Ovary (tissue), 3 donors: Measurements from ENCODE around the gene SKIL.

ENCODE experiments used
- CTCF ChIP-seq, 3 donors: fragments of 450-650 bp in 2 of 3; fragments of 200-600 bp in 1 of 3; IDR thresholded peaks; one replicate each; pipeline versions ENCODE4 v1.5.1 to v1.8.0; 2016 to 2022; ENCODE audit warnings: antibody characterized with exemption in 3 of 3, mild to moderate bottlenecking in 1 of 3
- EP300 ChIP-seq: sonication (generic); formaldehyde crosslinking; IDR thresholded peaks from one replicate; pipeline ENCODE4 v1.6.1; 2017; ENCODE audit warnings: antibody characterized with exemption
- POLR2A ChIP-seq: fragments of 450-650 bp; IDR thresholded peaks from one replicate; pipeline ENCODE4 v1.6.1; 2017; ENCODE audit warnings: antibody characterized with exemption, mild to moderate bottlenecking, moderate library complexity
- donor health status: DM: no; HTN: no; CAD: no.

GRCh38 chr3:170383567-170383966 is 26.1 kb downstream of the SKIL start:
- TF ChIP-seq CTCF (IDR thresholded peaks at IDR 0.05): no peak
- no peak for TF ChIP-seq POLR2A
- TF ChIP-seq EP300: no peak
